Endodermal cell (in vitro differentiated cells): ENCODE measurements around the gene GNS. TPM values are rescaled to one million over a fixed set of nuclear protein-coding genes. Genes with fewer than 3 reads are reported as not detected.
"Not testable (repeated sequence)": the region's sequence is repeated elsewhere in the genome, so short reads cannot be mapped to it uniquely, and the experiment has no call there.

Experiments used
- DNase-seq: peaks from one replicate; pipeline ENCODE4 v3.0.0-alpha.2; 2017
- H3K27ac ChIP-seq: 2 replicates; pipeline ENCODE4 v1.5.1; 2013; ENCODE audit warnings: mild to moderate bottlenecking, low read depth, low read length, moderate library complexity
- H3K27me3 ChIP-seq: 2 replicates; pipeline ENCODE4 v1.6.1; 2013; ENCODE audit warnings: mild to moderate bottlenecking, low read length, moderate library complexity; ENCODE audit not compliant: insufficient read depth, control insufficient read depth, poor library complexity, severe bottlenecking
- H3K36me3 ChIP-seq: 2 replicates; pipeline ENCODE4 v1.7.0; 2013; ENCODE audit warnings: mild to moderate bottlenecking, low read length, moderate library complexity; ENCODE audit not compliant: control insufficient read depth, insufficient read depth
- H3K4me1 ChIP-seq: one replicate; pipeline ENCODE4 v1.7.0; 2013; ENCODE audit warnings: low read length; ENCODE audit not compliant: control insufficient read depth, insufficient read depth
- H3K4me3 ChIP-seq: 2 replicates; pipeline ENCODE4 v1.5.1; 2013; ENCODE audit warnings: mild to moderate bottlenecking, low read length, moderate library complexity
- H3K9ac ChIP-seq: 2 replicates; pipeline ENCODE4 v1.6.1; 2013; ENCODE audit warnings: mild to moderate bottlenecking, low read length, moderate library complexity; ENCODE audit not compliant: poor library complexity, severe bottlenecking; ENCODE audit errors: extremely low read depth
- H3K9me3 ChIP-seq: 2 replicates; pipeline ENCODE4 v1.6.1; 2013; ENCODE audit warnings: mild to moderate bottlenecking, low read length, moderate library complexity; ENCODE audit not compliant: control insufficient read depth
- H3K27ac Mint-ChIP-seq: 2 replicates; pipeline ENCODE4 v1.8.0; 2020; ENCODE audit warnings: mixed read lengths
- H3K27me3 Mint-ChIP-seq: 2 replicates; pipeline ENCODE4 v1.8.0; 2021; ENCODE audit warnings: mild to moderate bottlenecking, mixed read lengths; ENCODE audit not compliant: insufficient read depth
- H3K36me3 Mint-ChIP-seq: 2 replicates; pipeline ENCODE4 v1.8.0; 2020; ENCODE audit warnings: low read depth, mixed read lengths
- H3K4me1 Mint-ChIP-seq: 2 replicates; pipeline ENCODE4 v1.8.0; 2020; ENCODE audit warnings: mixed read lengths
- H3K4me3 Mint-ChIP-seq: 2 replicates; pipeline ENCODE4 v1.8.0; 2020; ENCODE audit warnings: mild to moderate bottlenecking, moderate library complexity, mixed read lengths
- H3K9me3 Mint-ChIP-seq: 2 replicates; pipeline ENCODE4 v1.8.0; 2020; ENCODE audit warnings: mild to moderate bottlenecking, mixed read lengths
- WGBS, 2 experiments: methylation state at CpG; one replicate each; pipeline versions ENCODE4 v1.1.5 to v1.1.7; 2013; ENCODE audit warnings: missing lambda C conversion rate in 2 of 2, mixed read lengths in 1 of 2; ENCODE audit not compliant: insufficient coverage in 1 of 2, insufficient read length in 1 of 2; 5-methylcytosine and 5-hydroxymethylcytosine counted together
- total RNA-seq, 2 donors: library from RNA; stranded (reverse); fragmentation: NEBNext Ultra II Directional in 1 of 2; extraction: Animal tissue kit (Norgen Biotek cat#: 25700) in 1 of 2; gene quantifications; 2 replicates in 1 of 2; 3 replicates in 1 of 2; pipeline ENCODE4 v1.2.1, GENCODE V29; 2021
- TF ChIP-seq, protein P1 (sequence below): fragments of 200-600 bp; sonication (generic); conservative IDR thresholded peaks from 2 replicates; pipeline ENCODE4 v1.5.0; 2021; ENCODE audit warnings: antibody characterized with exemption, mild to moderate bottlenecking

The GNS gene
- total RNA-seq, 2 donors from 2014 or later = 46.4 to 48.1 TPM

DNA sequence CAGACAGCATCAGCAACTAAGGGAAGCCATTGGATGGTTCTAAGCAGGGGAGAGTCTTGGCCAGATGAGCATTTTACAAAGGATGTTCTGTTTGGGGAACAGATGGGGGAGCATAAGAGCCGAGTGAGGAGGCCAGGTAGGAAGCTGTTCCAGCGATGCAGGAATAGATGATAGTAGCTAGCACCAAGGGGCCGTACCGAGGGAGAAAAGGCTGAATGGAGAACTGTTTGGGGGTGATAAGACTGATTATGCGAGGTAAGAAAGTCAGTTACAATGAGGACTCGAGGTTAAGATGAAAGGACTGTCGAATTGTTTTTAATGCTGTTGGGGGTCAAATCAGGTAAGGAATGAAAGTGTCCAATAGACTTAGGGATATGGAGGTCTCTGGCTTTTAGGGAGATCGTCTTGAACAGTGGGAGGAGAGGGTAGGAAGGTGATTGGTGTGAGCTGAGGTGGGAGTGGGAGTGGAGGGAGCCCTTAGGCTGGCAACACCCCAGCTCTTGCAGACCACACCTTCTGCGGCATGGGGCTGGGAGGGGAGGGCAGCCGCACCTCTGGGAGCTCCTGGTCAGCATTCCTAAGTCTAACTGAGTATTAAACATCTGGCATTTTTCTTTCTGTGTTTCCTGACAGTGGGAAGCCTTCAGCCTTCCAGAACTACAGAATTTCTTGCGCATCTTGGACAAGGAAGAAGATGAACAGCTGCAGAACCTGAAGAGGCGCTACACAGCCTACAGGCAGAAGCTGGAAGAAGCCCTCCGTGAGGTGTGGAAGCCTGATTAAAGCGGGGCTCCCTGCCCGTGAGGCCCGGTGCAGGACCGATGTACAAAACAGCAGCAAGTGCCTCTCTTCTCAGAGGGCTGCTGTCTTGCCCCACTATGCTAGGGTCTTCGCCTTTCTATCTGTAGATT lies 64.8 kb downstream of the GNS start:
- Mint-ChIP-seq H3K36me3 (peaks cover 36% of the 10 kb centered on the region), H3K4me1 (peaks cover 40% of the 10 kb centered on the region), H3K4me3 (no peak overlapping the region), H3K27me3 (no peaks in the 10 kb centered on the region), H3K9me3 (no peaks in the 10 kb centered on the region), H3K27ac (peak overlapping the region; percentile 0)
- Histone ChIP-seq H3K27ac (no peak overlapping the region), H3K9ac (no peak overlapping the region), H3K9me3 (no peaks in the 10 kb centered on the region), H3K36me3 (peaks cover 30% of the 10 kb centered on the region), H3K4me3 (no peak overlapping the region), H3K27me3 (no peaks in the 10 kb centered on the region), H3K4me1 (peaks cover 3% of the 10 kb centered on the region)
- DNase-seq = peak; percentile 68
- 89% methylated on average over 17 to 18 of the region's 18 CpGs for WGBS, 2 experiments
- TF ChIP-seq, protein P1, sequence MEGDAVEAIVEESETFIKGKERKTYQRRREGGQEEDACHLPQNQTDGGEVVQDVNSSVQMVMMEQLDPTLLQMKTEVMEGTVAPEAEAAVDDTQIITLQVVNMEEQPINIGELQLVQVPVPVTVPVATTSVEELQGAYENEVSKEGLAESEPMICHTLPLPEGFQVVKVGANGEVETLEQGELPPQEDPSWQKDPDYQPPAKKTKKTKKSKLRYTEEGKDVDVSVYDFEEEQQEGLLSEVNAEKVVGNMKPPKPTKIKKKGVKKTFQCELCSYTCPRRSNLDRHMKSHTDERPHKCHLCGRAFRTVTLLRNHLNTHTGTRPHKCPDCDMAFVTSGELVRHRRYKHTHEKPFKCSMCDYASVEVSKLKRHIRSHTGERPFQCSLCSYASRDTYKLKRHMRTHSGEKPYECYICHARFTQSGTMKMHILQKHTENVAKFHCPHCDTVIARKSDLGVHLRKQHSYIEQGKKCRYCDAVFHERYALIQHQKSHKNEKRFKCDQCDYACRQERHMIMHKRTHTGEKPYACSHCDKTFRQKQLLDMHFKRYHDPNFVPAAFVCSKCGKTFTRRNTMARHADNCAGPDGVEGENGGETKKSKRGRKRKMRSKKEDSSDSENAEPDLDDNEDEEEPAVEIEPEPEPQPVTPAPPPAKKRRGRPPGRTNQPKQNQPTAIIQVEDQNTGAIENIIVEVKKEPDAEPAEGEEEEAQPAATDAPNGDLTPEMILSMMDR = no peak

DNA sequence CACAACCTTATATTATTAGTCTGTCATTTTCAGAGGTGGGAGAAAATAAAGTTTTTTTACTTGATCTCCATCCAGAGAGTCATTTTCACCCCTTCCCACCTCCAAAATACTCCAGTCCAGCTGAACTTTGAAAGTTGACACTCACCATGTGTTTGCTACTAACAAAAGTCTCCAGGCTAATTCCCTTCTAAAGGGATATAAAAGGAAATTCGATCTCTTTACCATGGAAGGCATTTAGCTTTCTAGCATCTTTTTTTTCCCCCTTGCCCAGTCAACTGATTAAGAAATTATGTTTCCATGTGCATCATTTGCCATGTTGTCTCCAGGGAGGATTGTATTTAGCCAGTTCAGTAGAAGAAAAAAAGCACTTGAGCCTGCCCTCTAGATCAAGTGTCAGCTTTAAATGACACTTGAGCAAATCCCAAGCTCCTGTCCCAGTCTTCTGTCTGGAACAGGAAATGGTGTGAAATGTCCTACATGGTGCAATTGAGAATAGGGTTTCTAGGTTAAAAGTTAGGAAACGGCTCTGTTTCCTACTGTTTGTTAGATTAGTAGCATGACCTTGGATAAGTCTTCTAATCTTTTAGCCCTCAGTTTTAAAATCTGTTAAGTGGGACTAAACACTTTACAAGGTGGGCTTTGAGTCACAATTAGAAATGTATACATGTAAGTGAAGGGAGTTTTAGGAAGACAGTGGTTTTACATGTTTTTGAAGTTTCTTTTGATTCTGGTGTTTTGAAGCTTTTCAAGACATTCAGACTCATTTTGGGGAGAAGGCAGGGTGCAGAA lies 67.2 kb downstream of the GNS start:
- H3K36me3 Mint-ChIP-seq = peaks cover 49% of the 10 kb centered on the region
- Histone ChIP-seq H3K27ac (peak overlapping the region; percentile 68), H3K9ac (no peak overlapping the region), H3K27me3 (no peaks in the 10 kb centered on the region), H3K36me3 (peaks cover 39% of the 10 kb centered on the region), H3K4me1 (peaks cover 6% of the 10 kb centered on the region), H3K4me3 (no peak overlapping the region), H3K9me3 (no peaks in the 10 kb centered on the region)
- H3K4me3 Mint-ChIP-seq = no peak overlapping the region
- TF ChIP-seq, protein P1 = no peak
- no peaks in the 10 kb centered on the region for H3K9me3 Mint-ChIP-seq
- peaks cover 52% of the 10 kb centered on the region for H3K4me1 Mint-ChIP-seq
- DNase-seq = no peak
- no peaks in the 10 kb centered on the region for H3K27me3 Mint-ChIP-seq
- peak overlapping the region; percentile 83 for H3K27ac Mint-ChIP-seq
- WGBS, 2 experiments = 50 to 71% methylated on average over 1 to 2 of the region's 2 CpGs

DNA sequence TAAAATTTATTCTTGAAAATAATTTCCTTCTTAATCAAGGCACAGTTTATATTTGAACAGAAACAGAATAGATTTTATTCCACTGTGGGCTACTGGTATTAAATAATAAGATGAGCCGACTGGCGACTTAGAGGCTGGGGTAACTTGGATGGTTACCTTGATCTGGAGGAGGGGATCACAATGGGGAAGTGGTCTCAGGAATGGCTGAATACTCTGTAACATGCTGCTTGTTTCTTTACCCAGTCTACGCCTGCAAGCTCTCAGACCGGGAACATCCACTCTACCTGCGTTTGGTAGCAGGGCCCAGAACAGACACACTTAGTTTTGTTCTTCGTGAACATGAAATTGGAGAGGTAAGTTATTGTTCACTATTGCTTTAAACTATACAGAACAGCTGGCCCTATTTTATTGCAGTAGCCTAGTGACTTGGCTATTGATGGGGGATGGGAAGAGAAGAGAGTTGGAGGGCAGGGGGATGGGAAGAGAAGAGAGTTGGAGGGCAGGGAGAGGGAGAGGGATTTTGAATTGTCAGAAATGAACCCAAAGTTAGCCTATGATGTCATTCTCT lies 67.9 kb downstream of the GNS start:
- H3K36me3 ChIP-seq = peaks cover 33% of the 10 kb centered on the region
- WGBS, 2 experiments = 60 to 62% methylated on average over 6 of the region's 6 CpGs
- peak overlapping the region; percentile 83 for H3K27ac Mint-ChIP-seq
- no peaks in the 10 kb centered on the region for H3K27me3 ChIP-seq
- H3K4me3 Mint-ChIP-seq = peak overlapping the region; percentile 23
- H3K9me3 Mint-ChIP-seq = no peaks in the 10 kb centered on the region
- H3K9me3 ChIP-seq = no peaks in the 10 kb centered on the region
- H3K36me3 Mint-ChIP-seq = peaks cover 49% of the 10 kb centered on the region
- H3K27me3 Mint-ChIP-seq = no peaks in the 10 kb centered on the region
- peak; percentile 66 for DNase-seq
- H3K4me1 Mint-ChIP-seq = peaks cover 52% of the 10 kb centered on the region
- H3K27ac ChIP-seq = peak overlapping the region; percentile 68
- peaks cover 6% of the 10 kb centered on the region for H3K4me1 ChIP-seq
- H3K9ac ChIP-seq = no peak overlapping the region
- TF ChIP-seq, protein P1 = no peak
- no peak overlapping the region for H3K4me3 ChIP-seq

DNA sequence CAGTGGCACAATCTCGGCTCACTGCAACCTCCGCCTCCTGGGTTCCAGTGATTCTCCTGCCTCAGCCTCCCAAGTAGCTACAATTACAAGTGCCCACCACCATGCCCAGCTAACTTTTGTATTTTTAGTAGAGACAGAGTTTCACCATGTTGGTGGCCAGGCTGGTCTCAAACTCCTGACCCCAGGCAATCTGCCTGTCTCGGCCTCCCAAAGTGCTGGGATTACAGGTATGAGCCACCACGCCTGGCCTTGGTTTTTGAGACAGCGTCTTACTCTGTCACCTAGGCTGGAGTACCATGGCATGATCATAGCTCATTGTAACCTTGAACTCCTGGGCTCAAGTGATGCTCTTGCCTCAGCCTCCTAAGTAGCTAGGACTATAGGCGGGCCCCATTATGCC lies 69.0 kb downstream of the GNS start:
- not testable (repeated sequence) for H3K27ac ChIP-seq, H3K27me3 Mint-ChIP-seq, H3K27me3 ChIP-seq, H3K4me1 ChIP-seq, H3K9me3 Mint-ChIP-seq, H3K9ac ChIP-seq, H3K9me3 ChIP-seq, DNase-seq, H3K4me3 ChIP-seq, H3K27ac Mint-ChIP-seq, H3K4me3 Mint-ChIP-seq
- Mint-ChIP-seq H3K4me1 (peaks cover 43% of the 10 kb centered on the region), H3K36me3 (peaks cover 60% of the 10 kb centered on the region)
- H3K36me3 ChIP-seq = peaks cover 32% of the 10 kb centered on the region
- WGBS, 2 experiments = 87 to 97% methylated on average over 6 of the region's 6 CpGs
